ENCODE measurements around the gene TMPRSS11D. TPM values are rescaled to one million over a fixed set of nuclear protein-coding genes. Genes with fewer than 3 reads are reported as not detected.

TMPRSS11D gene
- total RNA-seq, 1 experiment from 2014 or later: not detected

- intact Hi-C loops (cut with micrococcal nuclease; ENCODE audit: unreplicated experiment): no loop called here
- ChIA-PET POLR2A (ENCODE audit: unreplicated experiment) (no interaction called here), CTCF (no interaction called here)
- no peak overlapping the region for H3K4me2 ChIP-seq
- H3K27ac ChIP-seq: no peak overlapping the region
- BruUV-seq (replicated peaks): no TSS peak
- TF ChIP-seq CTCF (conservative IDR thresholded peaks at IDR 0.05): no peak
- no peak for TF ChIP-seq EZH2 (IDR thresholded peaks at IDR 0.05; ENCODE audit: low read depth)
- 0 out of 2 replicates have a peak, but pooled peaks cover 2% of the 10 kb centered on the region for H3F3A ChIP-seq (ENCODE audit: insufficient read depth, low read depth)
- H3K79me2 ChIP-seq (ENCODE audit: low read depth): no peaks in the 10 kb centered on the region
- no peaks in the 10 kb centered on the region for H4K20me1 ChIP-seq (ENCODE audit: insufficient read depth)
- no peaks in the 10 kb centered on the region for H3K27me3 ChIP-seq (ENCODE audit: insufficient read depth, low read depth)
- H3K4me1 ChIP-seq (replicated peaks; ENCODE audit: insufficient read depth): no peaks in the 10 kb centered on the region
- no peaks in the 10 kb centered on the region for H3K9me2 ChIP-seq (ENCODE audit: insufficient read depth)
- no peak overlapping the region for H2AFZ ChIP-seq
- no peaks in the 10 kb centered on the region for H3K36me3 ChIP-seq (ENCODE audit: low read depth)
- no peak overlapping the region for H3K4me3 ChIP-seq
- no peak for DNase-seq
- H3K9me3 ChIP-seq (ENCODE audit: insufficient read depth, low read depth): no peaks in the 10 kb centered on the region
Observed at GRCh38 chr4:67880866-67881610, 2.8 kb downstream of the TMPRSS11D start.

GRCh38 chr4:67879486-67879885, 4.3 kb downstream of the TMPRSS11D start:
- Histone ChIP-seq H3K9me2 (ENCODE audit: insufficient read depth) (no peaks in the 10 kb centered on the region), H3K27ac (no peak overlapping the region), H3K36me3 (ENCODE audit: low read depth) (no peaks in the 10 kb centered on the region), H2AFZ (no peak overlapping the region), H3K4me3 (no peak overlapping the region), H3K4me1 (replicated peaks; ENCODE audit: insufficient read depth) (no peaks in the 10 kb centered on the region), H3F3A (ENCODE audit: insufficient read depth, low read depth) (no peaks in the 10 kb centered on the region), H3K9me3 (ENCODE audit: insufficient read depth, low read depth) (no peaks in the 10 kb centered on the region), H4K20me1 (ENCODE audit: insufficient read depth) (no peaks in the 10 kb centered on the region), H3K27me3 (ENCODE audit: insufficient read depth, low read depth) (no peaks in the 10 kb centered on the region), H3K79me2 (ENCODE audit: low read depth) (no peaks in the 10 kb centered on the region), H3K4me2 (no peak overlapping the region)
- DNase-seq: no peak
- ChIA-PET POLR2A (ENCODE audit: unreplicated experiment) (interaction anchor here (0.6 kb wide), 1 partner anchor 334 kb away, joined by 4 read pairs; the partner anchor contains the start of gene CENPC), CTCF (no interaction called here)
- TF ChIP-seq EZH2 (IDR thresholded peaks at IDR 0.05; ENCODE audit: low read depth): no peak
- TF ChIP-seq CTCF (conservative IDR thresholded peaks at IDR 0.05): no peak
- BruUV-seq (replicated peaks): no TSS peak
- intact Hi-C loops (cut with micrococcal nuclease; ENCODE audit: unreplicated experiment): no loop called here

- no TSS peak for BruUV-seq (replicated peaks)
- TF ChIP-seq EZH2 (IDR thresholded peaks at IDR 0.05; ENCODE audit: low read depth): no peak
- no peak for TF ChIP-seq CTCF (conservative IDR thresholded peaks at IDR 0.05)
Observed at GRCh38 chr4:67877086-67877485, 6.7 kb downstream of the TMPRSS11D start.

More at GRCh38 chr4:67877086-67877485, 6.7 kb downstream of the TMPRSS11D start:
- Histone ChIP-seq H3K4me3 (no peak overlapping the region), H3F3A (ENCODE audit: insufficient read depth, low read depth) (no peaks in the 10 kb centered on the region), H3K9me3 (ENCODE audit: insufficient read depth, low read depth) (no peaks in the 10 kb centered on the region), H4K20me1 (ENCODE audit: insufficient read depth) (no peaks in the 10 kb centered on the region), H3K36me3 (ENCODE audit: low read depth) (no peaks in the 10 kb centered on the region), H2AFZ (no peak overlapping the region), H3K27ac (no peak overlapping the region), H3K9me2 (ENCODE audit: insufficient read depth) (no peaks in the 10 kb centered on the region), H3K27me3 (ENCODE audit: insufficient read depth, low read depth) (no peaks in the 10 kb centered on the region), H3K4me2 (no peak overlapping the region), H3K4me1 (replicated peaks; ENCODE audit: insufficient read depth) (no peaks in the 10 kb centered on the region), H3K79me2 (ENCODE audit: low read depth) (no peaks in the 10 kb centered on the region)
- POLR2A ChIA-PET (ENCODE audit: unreplicated experiment): no interaction called here
- intact Hi-C loops (cut with micrococcal nuclease; ENCODE audit: unreplicated experiment): no loop called here
- DNase-seq: no peak
- CTCF ChIA-PET: no interaction called here
